Heart left ventricle (tissue), 16 donors: ENCODE data around the gene IL1RL2. TPM values are rescaled to one million over a fixed set of nuclear protein-coding genes. Genes with fewer than 3 reads are reported as not detected.
A peak's percentile ranks its signal among the peaks of the same experiment; 100 is the strongest.

ENCODE experiments used
- ATAC-seq, 4 donors: fragments of 200-7000 bp; cut with Tn5 transposase; one replicate each; pipeline ENCODE4 v1.9.1; 2020 to 2022; ENCODE audit warnings: moderate library complexity in 4 of 4, mild to moderate bottlenecking in 3 of 4, moderate number of reproducible peaks in 1 of 4
- DNase-seq, 5 donors: peaks; one replicate each; pipeline ENCODE4 v3.0.0-alpha.2; 2020
- H3K27ac ChIP-seq, 12 donors: fragments of 200-600 bp; sonication (generic) in 4 of 12; one replicate each; pipeline versions ENCODE4 v1.5.0 to v1.8.0; 2016 to 2022; ENCODE audit warnings: mild to moderate bottlenecking in 2 of 12
- H3K27me3 ChIP-seq, 9 donors: fragments of 200-600 bp; sonication (generic) in 2 of 9; one replicate each; pipeline versions ENCODE4 v1.5.1 to v1.8.0; 2016 to 2022; ENCODE audit warnings: mild to moderate bottlenecking in 3 of 9
- H3K36me3 ChIP-seq, 9 donors: fragments of 200-600 bp; sonication (generic) in 2 of 9; one replicate each; pipeline versions ENCODE4 v1.5.0 to v1.8.0; 2018 to 2022; ENCODE audit warnings: mild to moderate bottlenecking in 2 of 9
- H3K4me1 ChIP-seq, 12 donors: fragments of 200-600 bp; sonication (generic) in 4 of 12; one replicate each; pipeline versions ENCODE4 v1.5.0 to v1.8.0; 2016 to 2022; ENCODE audit warnings: mild to moderate bottlenecking in 3 of 12
- H3K4me3 ChIP-seq, 12 donors: fragments of 200-600 bp; sonication (generic) in 4 of 12; one replicate each; pipeline versions ENCODE4 v1.5.0 to v1.8.0; 2017 to 2022; ENCODE audit warnings: mild to moderate bottlenecking in 9 of 12, moderate library complexity in 4 of 12
- H3K9me3 ChIP-seq, 12 donors: fragments of 200-600 bp; sonication (generic) in 4 of 12; one replicate each; pipeline versions ENCODE4 v1.5.0 to v1.8.0; 2016 to 2022; ENCODE audit warnings: mild to moderate bottlenecking in 1 of 12
- CTCF ChIP-seq, 12 donors: fragments of 200-600 bp; sonication (generic) in 4 of 12; IDR thresholded peaks; one replicate each; pipeline versions ENCODE4 v1.5.0 to v1.8.0; 2018 to 2022; ENCODE audit warnings: antibody characterized with exemption in 12 of 12, mild to moderate bottlenecking in 5 of 12
- POLR2A ChIP-seq, 2 donors: fragments of 450-650 bp; IDR thresholded peaks; one replicate each; pipeline ENCODE4 v1.6.1; 2017; ENCODE audit warnings: antibody characterized with exemption in 2 of 2, mild to moderate bottlenecking in 2 of 2, moderate library complexity in 2 of 2
- WGBS, 4 donors: extraction: QIAGEN DNeasy Blood & Tissue Kit in 2 of 4; methylation state at CpG; one replicate each; pipeline versions ENCODE4 v1.1.5 to v1.1.7; 2013 to 2018; 5-methylcytosine and 5-hydroxymethylcytosine counted together
- intact Hi-C, 10 donors: fragments of 100-400 bp; cut with DNase I; formaldehyde crosslinking; loops; one replicate each; pipeline versions ENCODE4 v1.11.1 to v1.14.2; 2022
- polyA plus RNA-seq, 2 donors: library from polyadenylated mRNA; stranded (reverse); fragments of 200-250 nt; gene quantifications; one replicate each; pipeline ENCODE4 v1.2.3, GENCODE V29; 2013
- total RNA-seq, 9 donors: library from RNA; depleted of rRNA in 2 of 9; stranded (reverse); fragments of >200 nt in 2 of 9; fragmentation: NEBNext Ultra II Directional in 3 of 9; extraction: Animal tissue kit (Norgen Biotek cat#: 25700) in 3 of 9; gene quantifications; one replicate each; pipeline versions ENCODE4 v1.1.0 to v1.2.4, GENCODE V29; 2016 to 2023
- donor health status: ischemic (EF 13 %, LVEDD 7.1; RV severe dilation, severe dysfunction).
- donor health status: healthy with polysubstance abuse.
- donor health status: DM: no; HTN: yes; CAD: no.
- donor health status: DM: no; HTN: no; CAD: no.
- donor health status: ischemic (EF 25% LVEDD 6.9; RV normal size, moderate dysfunction).
- donor health status: ischemic (EF 25% LVEDD 5.7; RV mildly dilated, moderate dysfunction).
- donor health status: healthy.
- donor health status: DM: yes; HTN: yes; CAD: no.
- donor health status: ischemic (EF 35%, LVEDD 5.7; RV mildly dilated, moderate dysfunction).
- donor health status: nonischemic (EF 11% LVEDD 7.7; RV severe dilation, severe dysfunction).
- donor health status: DM: yes; HTN: yes; CAD: no.
- donor health status: PGD.
- donor health status: ischemic (EF 29% LVEDD 5.4; RV normal size, mild dysfunction).
- donor health status: nonischemic (EF 23%, LVEDD 6.1; RV moderate dilation, normal function).

The IL1RL2 gene
- total and polyA plus RNA-seq, 11 donors, result 0.22 to 0.75 (median 0.43) TPM; not detected in 5

GRCh38 chr2:102289129-102289528, 102.3 kb downstream of the IL1RL2 start:
- 86 to 90% (median 88%) methylated on average over 5 of the region's 5 CpGs for WGBS, 4 donors
- ATAC-seq, result peak in 1 of 4 donors; percentile 43
- Histone ChIP-seq H3K4me3 (no peak overlapping the region), H3K4me1 (peaks cover 0 to 12% (median 0%) of the 10 kb centered on the region in 12 donors), H3K27ac (no peak overlapping the region), H3K9me3 (no peaks in the 10 kb centered on the region), H3K27me3 (peaks cover 0 to 48% (median 0%) of the 10 kb centered on the region in 9 donors), H3K36me3 (no peaks in the 10 kb centered on the region)
- intact Hi-C loops, result no loop called here
- TF ChIP-seq POLR2A (IDR thresholded peaks at IDR 0.05) (no peak), CTCF (IDR thresholded peaks at IDR 0.05) (no peak)
- no peak for DNase-seq

Other genes with a start within 250 kb of the IL1RL2 start
- gene IL1R2, start 195.1 kb upstream of the IL1RL2 start, total RNA-seq, result 1 to 10 TPM in 5 of 9 donors, under 1 TPM in 1, not detected in 3; 0.77 to 6.5 (median 2.1) TPM
- 1 to 10 TPM in 1 of 2 donors, under 1 TPM in 1; 0.95 to 8.0 TPM for gene IL1R2, start 195.1 kb upstream of the IL1RL2 start, polyA plus RNA-seq
- gene IL1R1, start 44.3 kb upstream of the IL1RL2 start, total RNA-seq, result 10 to 100 TPM; 10.9 to 49.0 (median 19.6) TPM
- 10 to 100 TPM; 12.8 to 25.7 TPM for gene IL1R1, start 44.3 kb upstream of the IL1RL2 start, polyA plus RNA-seq
- gene IL1RL1, start 124.5 kb downstream of the IL1RL2 start, total RNA-seq, result 10 to 100 TPM in 2 of 9 donors, 1 to 10 TPM in 3, under 1 TPM in 4; 0.25 to 84.9 (median 1.6) TPM
- gene IL1RL1, start 124.5 kb downstream of the IL1RL2 start, polyA plus RNA-seq, result 10 to 100 TPM in 1 of 2 donors, 1 to 10 TPM in 1; 1.1 to 36.6 TPM
- gene IL18R1, start 168.8 kb downstream of the IL1RL2 start, total RNA-seq, result 1 to 10 TPM in 6 of 9 donors, under 1 TPM in 3; 0.50 to 4.3 (median 1.8) TPM
- 1 to 10 TPM; 1.1 to 3.4 TPM for gene IL18R1, start 168.8 kb downstream of the IL1RL2 start, polyA plus RNA-seq
- gene IL18RAP, start 236.1 kb downstream of the IL1RL2 start, total RNA-seq, result 1 to 10 TPM in 2 of 9 donors, under 1 TPM in 7; 0.13 to 2.2 (median 0.41) TPM
- under 1 TPM; 0.39 to 0.42 TPM for gene IL18RAP, start 236.1 kb downstream of the IL1RL2 start, polyA plus RNA-seq